ENCODE data around the gene RNF38.

The RNF38 gene

DNA sequence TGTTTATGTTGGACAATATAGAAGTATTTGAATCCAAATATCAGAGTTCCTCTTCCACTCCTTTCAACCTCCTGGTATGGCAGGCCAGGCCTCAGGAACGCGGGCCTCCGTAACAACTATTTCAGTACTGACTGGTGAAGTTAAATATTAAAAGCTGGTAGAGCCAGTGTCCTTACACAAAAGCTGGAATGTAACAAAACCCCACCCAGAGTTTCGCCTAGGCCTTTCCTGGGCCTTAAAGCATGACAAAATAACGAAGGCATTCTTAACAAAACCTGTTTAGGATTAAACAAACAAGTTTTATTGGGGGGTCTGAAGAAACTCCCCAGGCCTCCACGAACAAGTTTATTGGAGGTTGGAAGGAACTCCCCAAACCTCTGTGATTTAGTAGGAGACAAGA lies 80.3 kb downstream of the RNF38 start:
- no peaks in the 10 kb centered on the region for H3K27me3 ChIP-seq (ENCODE audit: control insufficient read depth, insufficient read depth, low read length)
- no peak overlapping the region for H3K4me2 ChIP-seq (ENCODE audit: low read length)
- no peak overlapping the region for H2AFZ ChIP-seq
- H3K9ac ChIP-seq = no peak overlapping the region
- H3K4me1 ChIP-seq = no peaks in the 10 kb centered on the region
- no peaks in the 10 kb centered on the region for H3K36me3 ChIP-seq (ENCODE audit: control insufficient read depth, insufficient read depth, low read length)
- H3K79me2 ChIP-seq = no peaks in the 10 kb centered on the region
- no peak overlapping the region for H3K4me3 ChIP-seq (ENCODE audit: low read depth, low read length)
- TF ChIP-seq, protein P1, sequence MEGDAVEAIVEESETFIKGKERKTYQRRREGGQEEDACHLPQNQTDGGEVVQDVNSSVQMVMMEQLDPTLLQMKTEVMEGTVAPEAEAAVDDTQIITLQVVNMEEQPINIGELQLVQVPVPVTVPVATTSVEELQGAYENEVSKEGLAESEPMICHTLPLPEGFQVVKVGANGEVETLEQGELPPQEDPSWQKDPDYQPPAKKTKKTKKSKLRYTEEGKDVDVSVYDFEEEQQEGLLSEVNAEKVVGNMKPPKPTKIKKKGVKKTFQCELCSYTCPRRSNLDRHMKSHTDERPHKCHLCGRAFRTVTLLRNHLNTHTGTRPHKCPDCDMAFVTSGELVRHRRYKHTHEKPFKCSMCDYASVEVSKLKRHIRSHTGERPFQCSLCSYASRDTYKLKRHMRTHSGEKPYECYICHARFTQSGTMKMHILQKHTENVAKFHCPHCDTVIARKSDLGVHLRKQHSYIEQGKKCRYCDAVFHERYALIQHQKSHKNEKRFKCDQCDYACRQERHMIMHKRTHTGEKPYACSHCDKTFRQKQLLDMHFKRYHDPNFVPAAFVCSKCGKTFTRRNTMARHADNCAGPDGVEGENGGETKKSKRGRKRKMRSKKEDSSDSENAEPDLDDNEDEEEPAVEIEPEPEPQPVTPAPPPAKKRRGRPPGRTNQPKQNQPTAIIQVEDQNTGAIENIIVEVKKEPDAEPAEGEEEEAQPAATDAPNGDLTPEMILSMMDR (IDR thresholded peaks at IDR 0.05) = no peak
- no peak overlapping the region for H3K27ac ChIP-seq
- H3K9me3 ChIP-seq (ENCODE audit: control insufficient read depth, low read length) = no peaks in the 10 kb centered on the region

DNA sequence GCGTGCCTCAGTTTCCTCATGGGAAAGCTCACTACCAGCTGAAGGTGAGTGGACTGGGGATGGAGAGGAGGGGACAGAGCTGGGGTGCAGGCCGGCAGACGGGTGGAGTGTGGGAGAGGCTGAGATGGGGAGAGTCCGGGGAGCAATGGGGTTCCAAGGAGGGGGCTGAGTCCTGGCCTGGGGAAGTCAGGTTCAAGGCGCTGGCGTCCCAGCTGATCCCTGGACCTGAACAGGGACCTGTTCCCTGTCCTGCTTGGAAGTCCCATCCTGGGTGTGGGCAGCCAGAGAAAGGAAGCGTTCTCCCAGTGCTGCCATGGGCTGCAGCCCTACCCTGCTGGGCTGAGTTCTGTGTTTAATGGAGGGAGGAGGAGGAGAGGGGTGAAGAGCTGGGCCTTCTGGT lies 80.9 kb downstream of the RNF38 start:
- Histone ChIP-seq H3K27ac (no peak overlapping the region), H3K4me2 (ENCODE audit: low read length) (no peak overlapping the region), H3K36me3 (ENCODE audit: control insufficient read depth, insufficient read depth, low read length) (no peaks in the 10 kb centered on the region), H3K9me3 (ENCODE audit: control insufficient read depth, low read length) (no peaks in the 10 kb centered on the region), H3K27me3 (ENCODE audit: control insufficient read depth, insufficient read depth, low read length) (no peaks in the 10 kb centered on the region), H3K4me3 (ENCODE audit: low read depth, low read length) (no peak overlapping the region), H3K9ac (no peak overlapping the region), H3K4me1 (no peaks in the 10 kb centered on the region), H2AFZ (no peak overlapping the region), H3K79me2 (no peaks in the 10 kb centered on the region)
- TF ChIP-seq, protein P1 (IDR thresholded peaks at IDR 0.05) = no peak

DNA sequence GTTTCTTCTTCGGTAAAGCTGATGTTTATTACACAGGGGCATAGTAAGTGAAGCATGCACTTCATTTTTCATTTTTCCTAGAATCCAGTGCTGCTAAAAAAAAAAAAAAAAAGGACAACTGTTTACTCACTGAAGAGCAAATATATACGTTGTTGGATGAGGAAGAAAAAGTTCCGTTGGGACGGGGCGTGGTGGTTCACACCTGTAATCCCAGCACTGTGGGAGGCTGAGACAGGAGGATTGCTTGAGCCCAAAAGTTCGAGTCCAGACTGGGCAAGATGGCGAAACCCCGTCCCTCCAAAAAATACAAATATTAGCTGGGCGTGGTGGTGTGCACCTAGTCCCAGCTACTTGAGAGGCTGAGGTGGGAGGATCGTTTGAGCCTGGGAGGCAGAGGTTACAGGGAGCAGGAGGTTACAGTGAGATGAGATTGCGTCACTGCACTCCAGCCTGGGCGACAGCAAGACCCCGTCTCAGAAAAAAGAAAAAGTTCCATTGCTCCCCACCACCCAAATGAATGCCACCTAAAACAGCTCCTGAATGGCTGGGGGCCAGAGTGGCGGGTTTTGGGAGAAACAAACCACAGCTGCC lies 81.8 kb downstream of the RNF38 start:
- Histone ChIP-seq H3K4me1 (no peaks in the 10 kb centered on the region), H3K27ac (no peak overlapping the region), H3K36me3 (ENCODE audit: control insufficient read depth, insufficient read depth, low read length) (no peaks in the 10 kb centered on the region), H3K79me2 (no peaks in the 10 kb centered on the region), H2AFZ (no peak overlapping the region), H3K4me2 (ENCODE audit: low read length) (no peak overlapping the region), H3K4me3 (ENCODE audit: low read depth, low read length) (no peak overlapping the region), H3K27me3 (ENCODE audit: control insufficient read depth, insufficient read depth, low read length) (no peaks in the 10 kb centered on the region), H3K9ac (no peak overlapping the region), H3K9me3 (ENCODE audit: control insufficient read depth, low read length) (no peaks in the 10 kb centered on the region)
- TF ChIP-seq, protein P1 (IDR thresholded peaks at IDR 0.05) = no peak

- H3K4me2 ChIP-seq (ENCODE audit: low read length) = peak overlapping the region; percentile 9
- H3K4me3 ChIP-seq (ENCODE audit: low read depth, low read length) = no peak overlapping the region
- H3K79me2 ChIP-seq = no peaks in the 10 kb centered on the region
- peak overlapping the region; percentile 46 for H2AFZ ChIP-seq
- no peak overlapping the region for H3K9ac ChIP-seq
- TF ChIP-seq, protein P1 (IDR thresholded peaks at IDR 0.05) = no peak
- no peak overlapping the region for H3K27ac ChIP-seq
- no peaks in the 10 kb centered on the region for H3K27me3 ChIP-seq (ENCODE audit: control insufficient read depth, insufficient read depth, low read length)
- H3K9me3 ChIP-seq (ENCODE audit: control insufficient read depth, low read length) = no peaks in the 10 kb centered on the region
- no peaks in the 10 kb centered on the region for H3K36me3 ChIP-seq (ENCODE audit: control insufficient read depth, insufficient read depth, low read length)
- no peaks in the 10 kb centered on the region for H3K4me1 ChIP-seq
Measured at GRCh38 chr9:36317766-36318165, 82.3 kb downstream of the RNF38 start.

DNA sequence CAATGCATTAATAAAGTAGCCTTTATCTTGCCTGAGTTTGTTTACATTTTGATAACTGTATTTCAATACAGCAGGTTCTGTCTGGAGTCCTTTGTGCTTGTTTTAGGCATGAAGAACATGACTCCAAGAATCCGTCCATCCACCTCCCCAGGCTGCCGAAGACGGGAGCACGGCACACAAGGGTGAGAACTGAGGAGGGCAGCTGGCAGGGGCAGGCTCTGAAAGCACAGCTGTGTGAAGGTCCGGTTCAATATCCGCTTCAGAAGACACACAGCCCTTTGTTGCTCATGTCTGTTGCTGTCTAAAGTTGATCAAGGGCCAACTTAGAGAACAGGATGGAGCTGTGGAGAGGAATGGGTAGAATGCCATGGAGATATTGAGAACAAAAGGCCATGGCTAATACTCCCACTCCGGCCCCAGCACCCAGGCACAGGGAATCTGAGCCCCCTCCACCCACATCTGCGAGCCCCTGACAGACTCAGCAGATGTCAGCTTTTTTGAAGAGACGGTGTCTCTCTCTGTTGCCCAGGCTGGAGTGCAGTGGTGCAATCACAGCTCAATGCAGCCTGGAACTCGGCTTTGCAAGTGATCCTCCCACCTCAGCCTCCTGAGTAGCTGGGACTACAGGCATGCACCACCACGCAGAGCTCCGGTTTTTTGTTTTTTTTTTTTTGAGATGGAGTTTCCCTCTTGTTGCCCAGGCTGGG lies 83.3 kb downstream of the RNF38 start:
- Histone ChIP-seq H3K4me1 (no peaks in the 10 kb centered on the region), H2AFZ (no peak overlapping the region), H3K9ac (no peak overlapping the region), H3K36me3 (ENCODE audit: control insufficient read depth, insufficient read depth, low read length) (no peaks in the 10 kb centered on the region), H3K27me3 (ENCODE audit: control insufficient read depth, insufficient read depth, low read length) (no peaks in the 10 kb centered on the region), H3K4me3 (ENCODE audit: low read depth, low read length) (no peak overlapping the region), H3K4me2 (ENCODE audit: low read length) (no peak overlapping the region), H3K9me3 (ENCODE audit: control insufficient read depth, low read length) (no peaks in the 10 kb centered on the region), H3K79me2 (no peaks in the 10 kb centered on the region), H3K27ac (no peak overlapping the region)
- TF ChIP-seq, protein P1 (IDR thresholded peaks at IDR 0.05) = no peak

Data from parathyroid adenoma (tissue), 2 donors.